Activated CD8-positive, alpha-beta T cell treated with anti-CD3 and anti-CD28 coated beads, Interleukin-2, amount 10 ng/mL, durations not matched to agents 7 days and 5 days (primary cell): ENCODE results near the gene EIF1. TPM values are rescaled to one million over a fixed set of nuclear protein-coding genes. Genes with fewer than 3 reads are reported as not detected.

Experiments
- ATAC-seq: fragments of 150-1000 bp; cut with Tn5 transposase; one replicate; pipeline ENCODE4 v1.10.0; 2021; ENCODE audit warnings: moderate library complexity
- CTCF ChIA-PET: fragments of 350-600 bp; sonication (Branson Sonifier 250); formaldehyde crosslinking; loops from one replicate; lab custom pipeline; 2021; ENCODE audit warnings: antibody characterized with exemption; lab: Charles Lee
- POLR2A ChIA-PET: fragments of 350-600 bp; sonication (Branson Sonifier 250); formaldehyde crosslinking; loops from one replicate; lab custom pipeline; 2021; ENCODE audit warnings: antibody characterized with exemption; lab: Charles Lee
- DNase-seq: peaks from one replicate; pipeline ENCODE4 v3.0.0-alpha.2; 2020
- H3K27ac Mint-ChIP-seq: one replicate; pipeline ENCODE4 v1.8.0; 2021; ENCODE audit warnings: mild to moderate bottlenecking, mixed read lengths
- H3K27me3 Mint-ChIP-seq: one replicate; pipeline ENCODE4 v1.8.0; 2021; ENCODE audit warnings: low read depth, mixed read lengths
- H3K36me3 Mint-ChIP-seq: one replicate; pipeline ENCODE4 v1.8.0; 2021; ENCODE audit warnings: low read depth, mixed read lengths
- H3K4me1 Mint-ChIP-seq: one replicate; pipeline ENCODE4 v1.8.0; 2021; ENCODE audit warnings: low read depth, mixed read lengths
- H3K4me3 Mint-ChIP-seq: one replicate; pipeline ENCODE4 v1.8.0; 2021; ENCODE audit warnings: mild to moderate bottlenecking, mixed read lengths
- H3K9me3 Mint-ChIP-seq: one replicate; pipeline ENCODE4 v1.8.0; 2022; ENCODE audit warnings: mixed read lengths; ENCODE audit not compliant: insufficient read depth
- total RNA-seq, 2 experiments: library from RNA; stranded (reverse); gene quantifications; one replicate each; pipeline ENCODE4 v1.2.3, GENCODE V29; 2021

The EIF1 gene
- total RNA-seq, 2 experiments from 2014 or later: 661 to 670 TPM

DNA sequence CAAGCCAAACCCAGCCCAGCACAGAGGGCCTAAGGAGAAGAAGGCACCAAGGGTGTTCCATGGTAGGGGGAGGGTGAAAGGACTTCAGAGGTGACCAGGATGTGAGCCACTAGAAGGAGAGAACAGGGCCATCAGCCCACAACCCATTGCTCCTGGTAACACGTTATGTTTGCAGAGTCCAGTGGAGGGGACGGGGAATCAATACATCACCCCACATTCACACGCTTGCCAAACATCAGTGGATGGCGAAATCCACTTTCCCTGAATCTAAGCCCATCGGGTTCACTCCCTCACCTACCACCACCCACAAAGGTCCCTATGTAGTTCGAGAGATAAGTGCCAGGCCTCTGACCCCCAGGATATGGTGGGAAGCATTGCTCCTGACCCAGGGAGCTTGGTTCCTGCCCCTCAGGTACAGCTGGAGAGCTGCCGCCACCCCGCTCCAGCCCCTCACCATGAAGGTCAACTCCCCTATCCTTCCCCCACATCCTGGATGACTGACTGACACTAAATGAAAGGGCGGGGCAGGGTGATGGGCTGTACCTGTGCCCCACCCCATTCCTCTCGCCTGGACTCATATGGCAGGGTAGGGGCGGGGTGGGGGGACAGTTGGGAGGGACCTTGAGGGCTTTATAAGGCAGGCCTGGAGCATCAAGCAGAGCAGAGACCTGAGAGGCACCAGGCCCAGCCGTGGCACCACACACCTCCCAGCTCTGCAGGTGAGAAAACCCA lies 23.1 kb downstream of the EIF1 start, which contains the start of gene GAST:
Gene GAST (plus strand): TSS at position 663 of the 732 bp plus-strand sequence. CDS start 3,106 bp downstream, outside the sequence.
- POLR2A ChIA-PET: no interaction called here
- CTCF ChIA-PET: interaction anchor here (1.8 kb wide), 1 partner anchor 22 kb away, joined by 5 read pairs; no protein-coding TSS in a partner anchor
- H3K27ac Mint-ChIP-seq: no peak within 1 kb of the TSS
- H3K4me3 Mint-ChIP-seq: no peak within 1 kb of the TSS
- peaks cover 18% of the 10 kb centered on the region for H3K27me3 Mint-ChIP-seq
- ATAC-seq (no peak), DNase-seq (no peak)
- peaks cover 4% of the 10 kb centered on the region for H3K4me1 Mint-ChIP-seq
- no peaks in the 10 kb centered on the region for H3K9me3 Mint-ChIP-seq
- H3K36me3 Mint-ChIP-seq: no peaks in the 10 kb centered on the region

DNA sequence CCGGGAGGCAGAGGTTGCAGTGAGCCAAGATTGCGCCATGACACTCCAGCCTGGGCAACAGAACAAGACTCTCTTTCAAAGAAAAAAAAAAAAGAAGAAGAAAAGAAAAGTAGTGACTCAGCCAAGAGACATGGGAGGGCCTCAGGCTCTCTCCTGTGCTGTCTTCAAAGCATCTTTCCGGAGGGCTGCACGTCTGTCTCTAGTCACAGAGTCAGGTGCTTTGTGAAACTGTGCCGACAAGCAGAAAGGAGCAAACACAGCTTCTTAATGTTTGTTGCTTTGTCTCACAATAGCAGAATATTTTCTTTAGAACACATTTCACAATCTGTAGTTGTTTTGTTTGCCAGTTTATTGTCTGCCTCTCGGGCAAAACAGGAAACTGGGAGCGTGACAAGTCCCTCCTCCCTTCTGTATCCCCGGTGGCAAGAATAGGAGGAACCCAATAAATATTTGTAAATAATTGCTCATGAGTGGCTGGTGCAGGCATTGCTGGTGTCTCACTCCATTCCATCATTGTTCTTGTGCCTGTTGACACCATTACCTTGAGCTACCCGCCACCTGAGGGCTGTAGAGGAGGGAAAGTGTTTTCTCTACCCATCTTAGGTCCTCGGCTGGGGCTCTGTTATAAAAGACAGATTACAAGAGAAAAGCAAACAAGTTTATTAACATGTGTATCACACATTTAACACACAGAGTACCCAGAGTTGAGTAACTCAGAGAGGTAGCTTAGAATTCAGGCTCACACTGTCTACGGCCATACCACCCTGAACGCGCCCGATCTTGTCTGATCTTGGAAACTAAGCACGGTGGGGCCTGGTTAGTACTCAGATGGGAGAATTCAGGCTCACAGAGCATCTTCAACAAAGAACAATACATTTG lies 29.0 kb downstream of the EIF1 start:
- peaks cover 5% of the 10 kb centered on the region for H3K4me1 Mint-ChIP-seq
- no peaks in the 10 kb centered on the region for H3K36me3 Mint-ChIP-seq
- H3K4me3 Mint-ChIP-seq: no peak overlapping the region
- H3K9me3 Mint-ChIP-seq: no peaks in the 10 kb centered on the region
- H3K27me3 Mint-ChIP-seq: peaks cover 9% of the 10 kb centered on the region
- ChIA-PET POLR2A (interaction anchor here (2.4 kb wide), 1 partner anchor 29 kb away, joined by 6 read pairs; the partner anchor contains the start of gene EIF1), CTCF (interaction anchor here (0.8 to 2.2 kb wide), 3 partner anchors 22 to 69 kb away, joined by 4 to 7 read pairs (median 4); partner anchors contain the start of gene JUP)
- ATAC-seq (no peak), DNase-seq (no peak)
- no peak overlapping the region for H3K27ac Mint-ChIP-seq

DNA sequence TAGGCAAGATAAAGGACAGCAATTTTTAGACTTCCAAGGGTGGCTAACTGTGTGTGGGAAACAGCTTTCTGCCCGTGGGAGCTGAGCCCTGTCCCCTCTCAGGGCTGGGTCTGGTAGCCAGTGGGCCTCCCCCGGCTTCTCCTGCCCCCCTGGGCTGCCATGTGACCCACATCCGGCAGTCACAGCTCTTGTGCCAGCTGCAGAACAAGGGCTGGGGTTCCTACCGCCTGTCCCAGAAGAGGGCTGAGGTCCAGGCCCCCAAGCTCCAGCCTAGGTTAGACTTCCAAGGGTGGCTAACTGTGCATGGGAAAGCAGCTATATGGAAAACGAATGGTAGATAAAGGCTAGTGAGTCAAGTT lies 29.6 kb downstream of the EIF1 start:
- no peak overlapping the region for H3K27ac Mint-ChIP-seq
- peaks cover 5% of the 10 kb centered on the region for H3K4me1 Mint-ChIP-seq
- ChIA-PET CTCF (interaction anchor here (0.8 to 2.2 kb wide), 3 partner anchors 22 to 68 kb away, joined by 4 to 7 read pairs (median 4); partner anchors contain the start of gene JUP), POLR2A (interaction anchor here (2.4 kb wide), 1 partner anchor 29 kb away, joined by 6 read pairs; the partner anchor contains the start of gene EIF1)
- ATAC-seq (no peak), DNase-seq (no peak)
- H3K36me3 Mint-ChIP-seq: no peaks in the 10 kb centered on the region
- H3K27me3 Mint-ChIP-seq: peaks cover 8% of the 10 kb centered on the region
- no peaks in the 10 kb centered on the region for H3K9me3 Mint-ChIP-seq
- no peak overlapping the region for H3K4me3 Mint-ChIP-seq

DNA sequence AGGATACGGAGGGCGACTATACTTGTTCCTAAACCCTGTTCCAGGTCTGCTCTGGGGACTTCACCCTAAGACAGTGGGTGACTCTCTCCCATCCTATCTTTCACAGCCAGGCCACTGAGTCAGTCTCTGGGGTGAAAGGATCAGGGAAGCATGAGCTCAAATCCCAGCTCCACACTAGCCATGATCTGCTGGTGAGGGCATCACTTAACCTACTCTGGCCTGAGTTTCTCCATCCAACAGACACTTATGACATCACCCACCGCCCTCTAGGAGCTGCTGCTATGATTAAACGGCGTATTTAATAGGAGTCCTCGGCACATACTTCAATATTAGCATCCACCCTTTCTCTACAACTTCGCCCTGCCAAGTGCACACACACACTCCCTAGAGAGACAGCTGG lies 33.5 kb downstream of the EIF1 start:
- DNase-seq: no peak
- Mint-ChIP-seq H3K27ac (no peak overlapping the region), H3K4me3 (no peak overlapping the region), H3K36me3 (no peaks in the 10 kb centered on the region), H3K9me3 (no peaks in the 10 kb centered on the region), H3K27me3 (peaks cover 2% of the 10 kb centered on the region), H3K4me1 (peaks cover 5% of the 10 kb centered on the region)
- POLR2A ChIA-PET: no interaction called here
- CTCF ChIA-PET: interaction anchor here (1.0 kb wide), 1 partner anchor 15 kb away, joined by 4 read pairs; no protein-coding TSS in a partner anchor
- no peak for ATAC-seq

DNA sequence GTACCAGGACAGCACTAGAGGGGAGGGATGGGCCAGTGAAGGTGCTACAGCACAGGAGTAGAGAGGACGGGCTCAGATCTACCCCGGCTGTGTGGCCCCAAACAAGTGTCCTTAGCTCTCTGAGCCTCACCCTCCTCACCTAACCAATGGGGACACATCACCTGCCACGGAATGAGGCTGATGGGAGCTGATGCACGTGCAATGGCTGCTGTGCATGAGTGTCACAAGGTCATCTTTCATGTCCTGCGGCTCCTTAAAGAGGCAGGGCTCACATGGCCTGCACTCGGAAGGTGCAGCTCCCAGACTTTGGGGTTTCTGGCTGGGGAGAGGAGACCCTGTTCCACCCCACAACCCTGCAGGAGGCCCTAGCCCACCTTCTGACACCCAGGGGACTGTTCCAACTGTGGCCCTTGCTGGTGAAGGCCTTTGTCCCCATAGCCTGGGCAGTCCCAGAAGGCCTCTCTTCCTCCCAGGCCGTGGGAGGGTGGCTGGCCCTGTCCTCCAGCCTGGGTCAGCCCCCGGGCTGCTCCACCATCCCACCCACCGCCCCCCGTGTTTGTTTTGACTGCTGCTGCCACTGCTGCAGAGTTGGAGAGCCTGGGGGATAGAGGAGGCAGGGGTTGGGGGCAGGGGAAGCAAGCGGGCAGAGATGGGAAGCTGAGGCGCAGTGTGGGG lies 35.3 kb downstream of the EIF1 start:
- H3K9me3 Mint-ChIP-seq: no peaks in the 10 kb centered on the region
- no peak overlapping the region for H3K27ac Mint-ChIP-seq
- ChIA-PET POLR2A (no interaction called here), CTCF (interaction anchor here (1.6 kb wide), 1 partner anchor 61 kb away, joined by 5 read pairs; no protein-coding TSS in a partner anchor)
- ATAC-seq: no peak
- H3K4me3 Mint-ChIP-seq: no peak overlapping the region
- H3K4me1 Mint-ChIP-seq: no peaks in the 10 kb centered on the region
- H3K36me3 Mint-ChIP-seq: no peaks in the 10 kb centered on the region
- H3K27me3 Mint-ChIP-seq: peaks cover 6% of the 10 kb centered on the region
- DNase-seq: no peak

DNA sequence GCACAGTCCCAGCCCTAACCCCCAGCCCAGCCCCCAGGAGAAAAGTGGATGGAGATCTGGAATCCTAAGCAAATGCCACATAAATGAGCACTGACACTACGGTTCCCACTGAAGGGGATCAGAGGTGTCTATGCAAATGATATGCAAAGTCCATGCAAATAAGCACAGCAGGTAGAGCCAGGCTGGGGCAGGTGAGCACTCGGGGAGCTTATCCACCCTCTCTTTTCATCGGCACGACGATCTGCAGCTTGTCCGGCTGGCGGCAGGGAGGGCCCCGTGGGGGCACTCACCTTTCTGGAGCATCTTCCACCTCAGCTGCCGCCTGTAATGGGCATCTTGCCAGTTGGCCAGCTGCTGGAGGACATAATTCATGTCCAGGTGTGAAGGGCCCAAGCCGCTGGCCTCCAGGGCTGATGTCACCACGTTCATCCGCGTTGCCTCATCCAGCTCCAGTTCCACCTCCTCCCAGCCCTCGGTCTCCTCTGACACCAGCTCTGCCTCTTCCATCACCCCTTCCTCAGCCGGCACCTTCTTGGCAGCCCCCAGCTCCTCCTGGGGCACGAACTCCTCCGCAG lies 35.9 kb downstream of the EIF1 start:
- DNase-seq: no peak
- no peaks in the 10 kb centered on the region for H3K4me1 Mint-ChIP-seq
- H3K4me3 Mint-ChIP-seq: no peak overlapping the region
- H3K27ac Mint-ChIP-seq: no peak overlapping the region
- ChIA-PET CTCF (interaction anchor here (1.1 to 1.6 kb wide), 2 partner anchors 13 to 62 kb away, joined by 3 to 5 read pairs; no protein-coding TSS in a partner anchor), POLR2A (no interaction called here)
- no peaks in the 10 kb centered on the region for H3K36me3 Mint-ChIP-seq
- no peak for ATAC-seq
- no peaks in the 10 kb centered on the region for H3K9me3 Mint-ChIP-seq
- H3K27me3 Mint-ChIP-seq: peaks cover 6% of the 10 kb centered on the region

DNA sequence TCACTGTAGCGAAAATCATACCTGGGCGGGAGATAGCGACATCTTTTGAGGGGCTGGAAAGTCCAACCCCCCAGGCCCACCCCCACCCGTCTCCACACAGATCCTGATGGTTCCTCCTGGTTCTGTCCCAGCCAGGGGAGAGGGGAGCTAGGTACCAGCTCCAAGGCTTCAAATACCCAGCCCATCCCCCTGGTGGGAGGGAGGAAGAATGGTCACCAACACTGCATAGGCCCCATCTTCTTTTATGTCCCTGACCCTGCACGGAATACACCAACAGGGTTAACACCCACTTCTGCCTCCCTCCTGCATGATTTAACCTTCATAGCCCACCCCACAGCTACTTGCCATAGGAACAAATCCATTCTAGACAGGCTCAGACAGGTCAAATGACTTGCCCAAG lies 36.4 kb downstream of the EIF1 start:
- Mint-ChIP-seq H3K36me3 (no peaks in the 10 kb centered on the region), H3K27ac (no peak overlapping the region), H3K4me3 (no peak overlapping the region), H3K4me1 (no peaks in the 10 kb centered on the region), H3K9me3 (no peaks in the 10 kb centered on the region), H3K27me3 (peaks cover 7% of the 10 kb centered on the region)
- ATAC-seq (no peak), DNase-seq (no peak)
- POLR2A ChIA-PET: no interaction called here
- CTCF ChIA-PET: interaction anchor here (1.1 to 1.6 kb wide), 2 partner anchors 13 to 62 kb away, joined by 3 to 5 read pairs; no protein-coding TSS in a partner anchor

DNA sequence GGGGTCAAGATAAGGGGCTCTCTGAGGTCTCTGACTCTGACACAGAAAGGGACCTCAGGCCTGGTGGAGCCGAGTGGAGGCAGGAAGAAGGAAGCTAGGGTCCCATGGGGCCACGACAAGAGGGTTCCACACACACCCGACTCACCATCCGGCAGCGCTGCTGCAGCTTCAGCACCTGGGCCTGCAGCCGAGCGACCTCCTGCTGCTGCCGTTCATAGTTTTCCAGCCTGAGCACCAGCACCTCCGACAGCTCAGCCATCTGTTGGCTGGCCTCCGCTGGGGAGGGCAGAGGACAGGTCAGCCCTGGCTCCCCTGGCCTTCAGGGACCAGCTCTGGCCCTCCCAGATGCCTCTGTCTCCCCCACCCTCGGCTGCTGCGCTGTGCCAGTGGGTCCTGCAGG lies 39.4 kb downstream of the EIF1 start:
- H3K36me3 Mint-ChIP-seq: no peaks in the 10 kb centered on the region

DNA sequence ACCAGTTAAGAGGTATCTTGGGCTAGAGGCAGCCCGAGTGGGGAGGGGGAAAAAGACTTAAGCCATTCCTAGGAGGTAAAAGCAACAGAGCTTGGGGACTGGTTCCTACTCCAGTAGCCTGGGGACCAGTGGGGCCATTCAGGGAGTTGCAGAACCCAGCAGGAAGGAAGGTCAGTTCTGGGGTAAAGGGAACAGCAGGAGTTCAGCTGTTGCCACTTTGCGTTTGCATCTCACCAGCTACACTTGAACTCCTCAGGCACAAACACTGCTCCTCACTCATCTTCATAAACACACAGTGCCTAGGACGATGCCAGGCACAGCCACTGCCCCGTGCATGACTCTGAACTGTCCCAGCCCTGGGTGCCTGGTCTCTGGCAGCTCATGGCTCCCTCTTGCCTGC lies 41.8 kb downstream of the EIF1 start:
- ATAC-seq (no peak), DNase-seq (no peak)
- peaks cover 42% of the 10 kb centered on the region for H3K27me3 Mint-ChIP-seq
- ChIA-PET POLR2A (no interaction called here), CTCF (interaction anchor here (1.6 to 2.4 kb wide), 2 partner anchors 35 to 71 kb away, joined by 6 to 10 read pairs; no protein-coding TSS in a partner anchor)
- H3K36me3 Mint-ChIP-seq: no peaks in the 10 kb centered on the region
- no peak overlapping the region for H3K4me3 Mint-ChIP-seq
- no peaks in the 10 kb centered on the region for H3K9me3 Mint-ChIP-seq
- H3K27ac Mint-ChIP-seq: no peak overlapping the region
- peaks cover 9% of the 10 kb centered on the region for H3K4me1 Mint-ChIP-seq

More for the DNA sequence above, 39.4 kb downstream of the EIF1 start:
- no peak for ATAC-seq
- H3K9me3 Mint-ChIP-seq: no peaks in the 10 kb centered on the region
- H3K27ac Mint-ChIP-seq: no peak overlapping the region
- DNase-seq: no peak
- ChIA-PET POLR2A (no interaction called here), CTCF (interaction anchor here (1.0 kb wide), 1 partner anchor 73 kb away, joined by 3 read pairs; no protein-coding TSS in a partner anchor)
- H3K4me1 Mint-ChIP-seq: no peaks in the 10 kb centered on the region
- no peak overlapping the region for H3K4me3 Mint-ChIP-seq
- peaks cover 30% of the 10 kb centered on the region for H3K27me3 Mint-ChIP-seq

DNA sequence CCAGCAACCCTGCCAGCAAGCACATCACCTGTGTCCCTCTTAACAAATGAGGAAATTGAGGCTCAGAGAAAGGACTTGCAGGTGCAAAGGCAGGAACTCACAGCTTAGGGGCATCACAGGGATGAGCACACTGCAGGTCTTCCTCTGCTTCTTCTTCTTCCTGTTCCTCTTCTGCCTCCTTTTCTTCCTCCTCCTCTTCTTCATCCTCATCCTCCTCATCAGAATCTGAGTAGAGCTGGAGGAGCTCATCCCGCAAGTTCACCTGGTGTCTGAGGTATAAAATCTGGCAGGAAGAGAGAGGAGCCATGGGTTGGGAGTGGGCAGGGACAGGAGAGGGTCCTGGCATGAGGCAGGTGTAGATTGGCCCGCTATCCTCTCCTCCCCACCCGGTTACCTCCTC lies 43.2 kb downstream of the EIF1 start:
- Mint-ChIP-seq H3K27ac (no peak overlapping the region), H3K27me3 (peaks cover 52% of the 10 kb centered on the region), H3K4me1 (peaks cover 9% of the 10 kb centered on the region), H3K9me3 (no peaks in the 10 kb centered on the region), H3K36me3 (no peaks in the 10 kb centered on the region), H3K4me3 (no peak overlapping the region)
- ChIA-PET POLR2A (interaction anchor here (1.8 kb wide), 1 partner anchor 40 kb away, joined by 4 read pairs; no protein-coding TSS in a partner anchor), CTCF (interaction anchor here (1.0 to 2.4 kb wide), 2 partner anchors 69 to 70 kb away, joined by 3 to 10 read pairs; no protein-coding TSS in a partner anchor)
- DNase-seq (no peak), ATAC-seq (no peak)
